Stimulated activated CD4-positive, alpha-beta T cell treated with anti-CD3 and anti-CD28 coated beads, Interleukin-12 subunit alpha, Interleukin-12 subunit beta, amount 100 ng/mL, for 48 hours (primary cell): ENCODE results near the gene PTPRN2.

Experiments used
- DNase-seq, 3 donors: peaks; one replicate each; pipeline ENCODE4 v3.0.0-alpha.2; 2020; ENCODE audit warnings: low read depth in 2 of 3, low spot score in 1 of 3

The PTPRN2 gene

DNA sequence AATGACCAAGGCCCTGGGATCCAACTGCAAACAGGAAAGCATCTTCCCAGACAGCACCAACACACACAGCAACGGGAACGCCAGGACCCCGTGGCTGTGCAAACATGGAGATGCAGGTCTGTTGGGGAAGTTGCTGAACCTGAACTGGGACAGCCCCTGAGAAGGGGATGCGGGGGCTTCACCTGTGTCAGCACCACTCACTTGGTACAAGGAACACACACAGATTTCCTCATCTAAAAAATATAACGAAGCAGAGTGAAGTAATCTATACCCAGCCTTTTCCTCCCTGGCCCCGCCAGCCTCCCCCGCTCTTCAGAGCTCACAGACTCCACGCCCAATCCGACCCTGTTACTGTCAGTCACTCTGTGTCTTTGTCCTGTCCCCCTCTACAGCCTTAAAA, 93.0 kb downstream of the PTPRN2 start:
- DNase-seq, result no peak

DNA sequence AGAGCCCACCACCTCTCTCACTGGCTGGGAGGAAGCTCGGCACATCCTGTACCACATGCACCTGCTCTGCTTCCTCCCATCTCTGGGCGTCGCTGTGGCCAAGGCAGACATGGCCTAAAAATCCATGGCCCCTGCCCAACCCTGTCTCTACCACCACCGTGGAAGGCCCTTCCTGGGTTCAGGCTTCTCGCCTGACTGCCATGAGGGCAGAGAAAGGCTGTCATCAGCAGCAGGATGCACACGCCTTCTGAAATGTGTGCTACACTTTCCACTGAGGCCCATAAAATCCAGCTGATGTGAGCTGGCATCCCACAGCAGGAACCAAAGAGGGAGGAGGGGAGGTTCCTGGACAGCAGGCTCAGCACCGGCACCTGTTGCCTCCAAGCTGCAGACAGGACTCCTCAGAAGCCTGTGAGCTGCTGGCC, 93.4 kb downstream of the PTPRN2 start:
- no peak for DNase-seq

DNA sequence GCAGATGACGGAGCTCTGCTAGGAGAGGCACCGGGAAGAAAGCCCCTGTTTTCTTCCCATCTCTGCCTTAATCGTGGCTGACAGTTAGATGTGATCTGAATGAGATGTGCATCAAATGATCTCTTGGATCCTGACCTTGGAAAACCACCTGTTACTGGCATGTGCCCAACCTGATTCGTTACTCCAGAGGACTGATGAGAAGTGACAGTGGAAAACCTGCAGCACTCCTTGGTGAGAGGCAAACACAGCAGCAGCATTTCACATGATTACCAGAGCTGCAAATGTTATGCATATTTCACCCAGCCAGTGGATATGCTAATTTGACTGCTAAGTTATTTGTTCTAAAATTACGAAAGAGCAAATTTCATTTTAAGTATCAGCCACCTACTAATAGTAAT, 95.3 kb downstream of the PTPRN2 start:
- no peak for DNase-seq

DNA sequence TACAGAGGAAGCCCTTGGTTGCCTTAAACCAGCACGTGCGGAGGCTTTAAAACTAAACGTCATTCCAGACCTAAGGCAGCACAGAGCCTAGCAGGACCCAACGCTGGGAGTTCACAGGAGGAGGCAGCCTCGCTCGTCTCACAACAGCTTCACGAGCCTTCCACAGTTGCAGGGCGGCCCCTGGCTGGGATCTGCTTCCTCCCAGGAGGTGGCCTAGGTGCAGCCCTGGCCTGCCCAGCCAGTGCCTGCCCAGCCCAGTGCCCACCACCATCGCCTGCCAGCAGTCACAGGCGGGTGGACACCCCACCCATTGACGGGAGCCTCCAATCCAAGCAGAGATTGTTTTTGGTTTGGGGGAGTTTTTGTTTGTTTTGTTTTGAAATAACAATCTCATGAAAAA, 96.5 kb downstream of the PTPRN2 start:
- DNase-seq, result no peak

DNA sequence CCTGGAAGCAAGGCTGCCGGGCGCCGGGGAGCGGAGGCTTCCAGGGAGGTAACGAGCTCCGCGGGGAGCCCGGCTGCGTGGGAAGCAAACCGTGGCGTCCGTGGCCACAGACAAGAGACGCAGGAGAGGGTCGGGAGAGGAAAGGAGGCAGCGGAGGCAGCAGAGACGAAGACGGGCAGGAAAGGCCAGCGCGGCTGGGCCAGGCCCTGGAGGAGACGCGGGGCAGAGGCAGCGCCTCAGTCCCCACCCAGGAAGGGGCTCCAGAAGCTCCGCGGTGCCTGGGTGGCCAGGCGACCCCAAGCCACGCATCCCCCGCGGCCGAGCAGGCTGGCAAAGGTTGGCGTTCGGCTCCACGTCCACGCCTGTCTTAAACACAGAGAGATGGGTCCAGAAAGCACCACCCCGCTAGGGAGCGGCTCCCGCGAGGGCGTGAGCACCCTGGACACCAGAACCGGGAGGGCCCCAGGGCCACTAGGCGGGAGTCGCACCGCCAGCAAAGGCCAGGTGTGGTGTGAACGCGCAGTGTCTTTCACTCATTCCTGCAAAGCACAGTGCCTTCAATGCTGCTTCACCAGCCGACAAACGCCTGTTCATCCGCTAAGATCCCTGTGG, 97.3 kb downstream of the PTPRN2 start:
- no peak for DNase-seq

DNA sequence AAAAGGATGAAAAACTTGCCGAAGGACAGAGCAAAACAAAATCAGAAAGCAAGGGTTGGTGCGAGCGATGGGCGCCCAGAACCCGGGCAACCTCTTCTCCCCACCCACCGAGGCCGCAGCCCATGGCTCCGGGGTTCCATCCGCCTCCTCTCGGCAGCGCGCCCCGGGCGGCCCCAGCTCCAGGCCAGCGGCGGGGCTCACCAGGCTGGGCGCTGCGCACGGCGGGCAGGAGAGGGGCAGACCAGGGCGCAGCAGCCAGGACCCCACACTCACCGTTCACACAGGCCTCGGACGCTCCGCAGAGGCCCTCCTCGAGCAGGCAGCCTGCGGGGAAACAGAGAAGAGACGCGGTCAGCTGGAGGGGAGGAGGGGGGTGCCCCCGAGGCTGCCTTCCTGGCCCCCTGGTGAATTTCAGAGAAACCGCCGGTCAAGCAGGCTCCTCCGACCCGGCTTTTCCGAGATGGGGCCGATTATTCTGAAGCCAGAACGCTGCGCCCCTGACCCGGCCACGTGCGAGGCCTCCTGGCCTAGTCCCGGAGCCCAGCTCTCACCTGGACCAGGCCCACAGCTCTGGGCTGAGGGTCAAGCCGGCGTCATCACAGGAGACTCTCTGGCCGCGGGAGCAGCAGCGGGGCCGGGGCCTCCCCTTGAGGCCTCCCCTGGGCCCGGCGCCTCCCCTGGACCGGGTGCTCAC, 98.0 kb downstream of the PTPRN2 start:
- DNase-seq, result no peak

DNA sequence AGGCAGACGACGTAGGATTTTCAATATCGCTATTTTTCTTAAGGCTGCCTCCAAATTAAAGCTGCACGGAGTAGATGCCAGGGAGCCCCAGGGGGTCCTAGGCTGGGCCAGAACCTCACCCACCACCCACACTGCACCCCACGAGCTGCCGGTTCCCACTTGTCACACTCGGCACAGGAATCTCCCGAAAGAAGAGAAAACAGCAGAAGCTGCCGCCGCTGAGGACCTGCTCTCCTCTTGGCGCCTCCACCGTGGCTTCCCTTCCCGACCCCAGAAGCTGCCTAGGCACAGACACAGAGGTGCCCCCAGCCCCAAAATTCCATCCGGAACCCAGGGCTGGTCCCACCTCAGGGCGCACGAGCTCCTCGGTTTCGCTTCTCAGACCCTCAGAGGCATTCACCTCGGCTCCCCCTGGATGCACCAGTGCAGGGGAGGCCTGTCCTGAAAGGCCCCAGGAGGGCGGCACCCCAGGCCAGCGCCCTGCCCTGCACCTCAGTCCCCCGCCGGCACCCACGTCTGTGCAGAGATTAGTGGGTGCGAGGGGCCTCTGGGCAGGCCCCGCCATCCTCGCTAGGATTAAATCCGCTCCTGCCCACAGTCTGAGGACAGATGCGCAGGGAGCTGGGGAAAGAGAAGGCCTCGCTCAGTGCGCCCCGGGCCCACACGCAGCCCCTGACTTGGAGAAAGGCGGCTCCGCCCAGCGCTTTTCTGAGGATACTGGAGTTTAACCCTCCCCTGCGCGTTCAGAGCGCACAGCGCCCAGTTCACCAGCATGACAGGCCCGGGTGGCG, 99.2 kb downstream of the PTPRN2 start:
- no peak for DNase-seq

DNA sequence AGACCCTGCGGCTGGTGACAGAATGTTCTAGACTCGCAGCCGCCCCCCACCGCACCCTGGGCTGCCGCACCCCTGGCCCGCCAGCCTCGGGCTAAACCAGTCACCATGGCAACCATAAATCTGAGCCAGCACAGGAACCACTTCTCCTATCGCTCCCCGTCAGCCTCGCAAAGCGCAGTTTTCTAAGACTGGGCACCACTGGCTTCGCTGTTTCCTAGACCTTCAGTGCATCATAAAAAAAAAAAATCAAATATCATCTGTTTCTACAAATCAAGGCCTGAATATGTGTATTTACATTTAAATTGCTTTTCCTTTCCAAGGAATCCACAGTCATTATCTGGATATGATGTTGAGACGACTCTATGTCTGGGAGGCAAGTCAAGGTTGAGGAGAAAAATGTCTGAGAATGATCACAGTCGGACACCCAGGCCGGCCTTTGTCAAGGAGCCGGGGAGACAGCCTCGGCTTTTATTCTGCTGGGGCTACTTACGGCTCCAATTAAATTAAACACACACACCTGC, 99.9 kb downstream of the PTPRN2 start:
- DNase-seq, result no peak

DNA sequence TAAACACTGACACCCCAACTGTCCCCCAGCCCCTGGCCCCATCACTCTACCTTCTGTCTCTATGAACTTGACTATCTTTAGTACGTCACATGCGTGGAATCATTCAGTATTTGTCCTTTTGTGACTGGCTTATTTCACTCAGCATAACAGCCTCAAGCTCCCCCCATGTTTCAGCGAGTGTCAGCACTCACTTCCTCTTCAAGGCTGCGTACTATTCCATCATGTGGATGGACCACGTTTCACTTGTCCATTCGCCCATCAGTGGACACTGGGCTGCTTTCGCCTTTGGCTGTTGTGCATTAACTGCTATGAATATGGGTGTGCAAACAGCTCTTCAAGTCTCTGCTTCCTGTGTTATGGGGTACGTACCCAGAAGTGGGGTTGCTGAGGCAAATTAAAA, 100.7 kb downstream of the PTPRN2 start:
- no peak for DNase-seq

DNA sequence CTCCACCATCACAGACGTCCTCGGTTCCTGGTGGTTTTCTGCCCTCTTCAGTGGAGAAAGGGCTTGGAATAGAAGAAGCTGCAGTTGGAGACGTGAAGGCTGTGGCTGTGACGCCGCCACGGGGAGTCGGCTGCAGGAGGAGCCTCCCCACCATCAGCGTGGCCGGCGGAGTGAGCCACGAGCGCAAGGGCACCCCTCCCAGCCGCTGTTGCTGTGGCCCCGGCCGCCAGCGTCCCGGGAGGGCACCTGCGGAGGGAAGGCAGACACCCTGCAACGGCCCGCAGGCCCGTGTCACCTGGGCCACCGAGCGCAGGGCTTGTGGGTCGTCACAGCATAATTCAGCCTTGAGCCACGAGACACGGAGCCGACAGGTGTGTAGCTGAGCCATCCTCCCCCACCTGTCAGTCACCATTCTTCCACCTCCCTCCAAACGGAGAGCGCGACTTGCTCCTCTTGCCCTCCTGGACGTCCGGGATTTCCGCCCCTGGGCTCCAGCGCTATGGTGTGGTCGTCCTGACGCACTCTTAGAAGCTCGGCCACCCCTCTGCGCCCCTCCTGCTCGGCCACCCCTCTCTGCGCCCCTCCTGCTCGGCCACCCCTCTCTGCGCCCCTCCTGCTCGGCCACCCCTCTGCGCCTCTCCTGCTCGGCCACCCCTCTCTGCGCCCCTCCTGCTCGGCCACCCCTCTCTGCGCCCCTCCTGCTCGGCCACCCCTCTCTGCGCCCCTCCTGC, 102.7 kb downstream of the PTPRN2 start:
- no peak for DNase-seq

DNA sequence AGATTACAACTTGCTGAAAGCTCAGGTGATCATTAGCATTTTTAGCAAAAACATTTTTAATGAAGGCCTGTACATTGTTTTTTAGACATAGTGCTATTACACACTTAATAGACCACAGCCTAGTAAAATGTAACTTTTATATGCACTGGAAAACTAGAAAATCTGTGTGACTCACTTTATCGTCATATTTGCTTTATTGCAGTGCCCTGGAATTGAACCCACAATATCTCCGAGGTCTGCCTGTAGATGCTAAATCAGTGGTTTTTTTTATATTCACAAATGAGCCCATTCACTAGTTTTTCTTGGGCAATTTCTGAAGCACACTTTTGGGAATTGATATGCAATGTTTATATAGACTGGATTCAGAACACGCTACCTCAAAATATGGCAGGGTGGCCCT, 105.1 kb downstream of the PTPRN2 start:
- no peak for DNase-seq

DNA sequence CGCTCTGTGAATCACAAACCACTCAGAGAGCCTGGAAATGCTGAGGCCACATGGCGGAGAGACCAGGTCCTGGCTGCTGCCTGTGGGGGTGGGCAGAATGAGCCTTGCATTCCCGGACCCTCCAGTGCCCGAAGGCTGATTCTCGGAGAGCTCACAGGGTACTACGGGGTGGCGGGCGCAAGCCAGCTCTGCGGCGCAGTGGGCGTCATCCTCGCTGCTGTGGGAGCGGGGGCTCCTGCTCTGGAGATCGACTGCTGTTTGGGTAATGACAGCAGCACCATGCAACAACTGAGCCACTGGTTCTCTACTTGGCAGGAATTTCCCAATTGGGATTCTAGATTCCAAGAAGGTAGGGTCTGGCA, 108.0 kb downstream of the PTPRN2 start:
- no peak for DNase-seq

DNA sequence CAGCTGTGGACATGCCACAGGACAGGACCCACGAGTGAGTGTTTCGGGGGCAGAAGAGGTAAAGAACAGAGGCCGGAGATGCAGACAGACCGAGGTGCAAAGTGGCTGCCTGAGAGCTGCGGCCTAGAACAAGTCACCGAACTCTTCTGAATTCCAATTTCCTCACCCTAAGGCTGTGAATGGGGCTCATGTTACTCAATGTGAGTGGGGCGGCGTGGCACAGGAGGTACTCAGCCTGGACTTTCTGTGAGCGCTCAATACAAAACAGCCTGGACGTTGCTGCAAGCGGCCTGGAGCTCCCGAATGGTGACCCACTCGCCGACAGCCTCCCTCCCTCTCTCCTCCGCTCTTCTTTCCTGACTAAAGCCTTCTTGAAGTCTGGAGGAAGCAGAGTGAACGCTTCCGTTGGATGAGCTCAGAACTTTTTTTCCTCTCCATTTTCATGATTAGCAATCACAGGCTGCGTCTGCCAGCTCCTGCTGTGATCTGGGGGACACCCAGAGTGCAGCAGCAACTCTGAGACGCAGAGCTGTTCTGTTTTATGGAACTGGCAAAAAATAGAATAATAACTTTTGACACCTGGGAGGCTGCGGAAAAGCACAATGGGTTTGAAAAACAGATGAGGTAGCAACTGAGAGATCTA, 108.5 kb downstream of the PTPRN2 start:
- DNase-seq, result no peak

DNA sequence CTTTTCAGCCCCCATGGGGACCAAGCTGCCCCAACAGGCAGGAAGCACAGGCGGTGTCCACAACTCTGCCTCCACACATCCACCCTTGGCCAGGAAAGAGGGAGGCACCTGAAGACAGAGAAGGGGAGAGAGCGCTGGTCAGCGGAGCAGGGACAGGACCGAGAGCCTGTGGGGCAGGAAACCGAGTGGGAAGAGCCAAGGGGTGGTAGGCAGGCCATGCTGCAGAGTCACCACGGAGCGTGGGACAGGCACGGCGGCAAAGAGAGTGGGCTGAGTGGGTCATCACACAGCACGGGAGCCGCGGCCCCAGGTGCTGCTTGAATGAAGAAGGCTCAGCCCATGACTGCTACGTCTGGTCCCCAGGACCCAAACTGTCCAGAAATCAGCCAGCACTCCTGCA, 109.8 kb downstream of the PTPRN2 start:
- DNase-seq, result no peak

DNA sequence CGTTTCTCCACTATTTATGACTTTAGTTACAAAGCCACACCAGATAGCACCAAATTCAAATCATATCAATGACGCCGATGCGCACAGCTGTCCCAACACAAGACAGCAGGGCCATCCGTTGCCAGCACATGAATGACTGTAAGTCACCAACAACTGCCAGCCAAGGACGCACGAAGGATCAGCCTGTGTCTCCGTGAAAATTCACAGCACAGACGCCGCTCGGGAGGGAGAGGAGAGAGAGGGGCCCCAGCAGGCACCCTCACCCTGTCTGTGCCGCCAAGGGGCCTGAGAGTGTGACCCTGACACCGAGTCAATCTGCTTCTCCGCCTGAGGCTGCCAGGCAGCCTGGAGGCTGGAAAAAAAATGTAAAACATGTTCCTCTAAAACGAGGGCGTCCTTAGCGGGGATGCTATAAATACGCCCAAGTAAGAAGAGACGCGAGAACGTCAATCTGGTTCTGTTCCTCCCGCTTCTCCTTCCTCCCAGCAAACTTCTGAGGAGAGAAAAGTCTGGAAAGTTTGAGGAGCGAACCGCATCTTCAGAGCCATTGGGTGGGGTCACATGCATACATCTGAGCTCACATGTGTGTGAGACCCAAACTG, 111.2 kb downstream of the PTPRN2 start:
- DNase-seq, result no peak

DNA sequence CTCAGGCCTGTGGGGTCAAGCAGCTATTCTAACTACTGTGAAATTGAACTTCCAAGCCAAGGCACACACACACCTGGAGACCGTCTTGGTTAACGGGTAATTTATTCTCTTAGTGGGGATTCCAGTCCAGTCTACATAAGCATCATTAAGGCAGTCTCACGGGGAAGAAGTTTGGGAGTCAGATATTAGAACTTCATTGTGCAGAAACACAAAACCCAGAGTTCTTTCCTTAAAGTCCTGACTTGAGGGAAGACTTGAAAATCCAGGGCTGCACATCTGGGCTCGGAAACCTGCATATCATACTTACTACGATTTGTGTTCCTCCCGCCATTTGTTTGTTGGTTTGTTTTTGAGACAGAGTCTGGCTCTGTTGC, 112.0 kb downstream of the PTPRN2 start:
- no peak for DNase-seq

DNA sequence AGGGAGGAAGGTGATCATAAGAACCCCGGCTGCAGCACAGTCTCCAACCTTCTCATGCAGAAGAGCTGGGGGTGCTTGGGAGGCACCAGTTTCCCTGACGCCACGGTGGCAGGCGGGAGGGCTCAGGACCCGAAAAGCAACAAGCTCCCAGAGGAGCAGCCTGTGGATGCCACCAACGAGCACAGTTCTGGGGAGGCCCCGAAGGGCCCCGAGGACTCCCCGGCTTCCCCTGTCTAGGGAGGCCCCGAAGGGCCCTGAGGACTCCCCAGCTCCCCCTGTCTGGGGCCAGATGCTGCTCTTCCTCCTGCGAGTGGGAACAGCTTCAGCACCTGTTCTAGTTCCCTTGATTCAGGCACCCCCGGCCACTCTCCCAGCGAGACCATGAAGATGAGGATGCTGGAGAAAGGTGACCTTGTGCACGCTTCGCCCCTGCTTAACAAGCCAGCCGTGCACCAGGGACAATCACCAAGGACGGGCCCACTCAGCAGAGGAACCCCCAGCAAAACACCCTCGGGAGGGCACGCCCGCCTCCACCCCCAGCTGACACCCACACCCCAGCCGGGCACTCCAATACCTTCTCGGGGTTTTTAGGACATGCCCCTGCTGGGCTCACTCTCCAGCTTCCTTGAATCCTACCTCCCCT, 112.5 kb downstream of the PTPRN2 start:
- DNase-seq, result no peak

DNA sequence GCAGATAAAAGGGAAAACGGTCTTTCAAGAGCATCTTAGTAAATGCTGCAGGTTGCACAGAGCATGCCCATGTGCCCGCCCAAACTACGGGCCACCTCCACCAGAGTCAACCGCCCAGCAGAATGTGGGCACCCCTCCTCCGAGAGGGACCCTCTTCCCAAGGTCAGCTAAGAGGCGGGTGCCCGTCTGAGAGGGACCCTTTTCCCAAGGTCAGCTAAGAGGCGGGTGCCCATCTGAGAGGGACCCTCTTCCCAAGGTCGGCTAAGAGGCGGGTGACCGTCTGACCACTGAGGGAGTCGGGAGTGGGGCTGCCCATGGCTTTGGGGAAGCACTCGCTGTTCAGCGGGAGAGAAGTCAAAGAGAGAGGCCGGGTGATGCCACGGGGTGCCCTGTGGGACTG, 113.1 kb downstream of the PTPRN2 start:
- DNase-seq, result no peak

DNA sequence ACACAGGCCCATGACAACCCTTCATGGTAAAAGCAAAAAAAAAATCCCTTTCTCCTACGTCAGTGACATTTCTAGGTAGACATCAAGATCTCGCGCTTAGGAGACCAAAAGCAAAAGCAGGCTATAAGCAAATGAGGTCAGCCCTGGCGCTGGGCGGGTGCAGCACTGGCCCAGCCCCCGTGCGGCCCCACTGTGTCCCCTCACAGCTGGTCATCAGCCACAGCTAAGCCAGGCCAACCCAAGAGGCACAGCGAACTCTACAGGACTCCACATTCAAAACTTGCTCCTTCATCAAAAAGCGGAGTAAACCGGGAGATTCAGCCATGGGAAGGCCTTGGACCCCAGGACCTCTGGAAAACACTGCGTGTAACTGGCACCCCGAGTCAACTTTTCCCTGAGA, 113.7 kb downstream of the PTPRN2 start:
- DNase-seq, result no peak

DNA sequence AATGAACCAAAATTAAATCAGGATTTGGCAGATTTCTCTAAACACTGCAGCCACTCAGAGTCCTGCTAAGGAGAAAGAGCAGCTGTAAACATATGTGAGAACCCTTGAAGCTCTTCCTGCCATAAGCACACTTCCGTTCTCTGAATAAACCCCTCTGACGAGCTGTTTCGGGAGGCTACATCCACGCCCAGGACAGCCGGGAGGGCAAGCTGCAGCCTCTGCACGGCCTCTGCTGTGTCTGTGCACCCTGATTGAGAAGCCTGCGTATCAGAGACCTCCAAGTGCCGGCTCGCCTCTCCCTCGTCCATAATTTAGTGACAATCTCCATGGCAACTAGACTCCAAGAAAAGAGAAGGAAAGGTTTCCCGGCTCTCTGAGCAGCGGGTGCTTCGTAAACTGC, 114.4 kb downstream of the PTPRN2 start:
- DNase-seq, result no peak
